Hypothalamus (tissue), 51 donors: ENCODE data around the gene BST1.
A peak's percentile ranks its signal among the peaks of the same experiment; 100 is the strongest.

ENCODE experiments used
- DNase-seq, 51 donors: peaks; one replicate each; lab custom pipeline; 2025; lab: John Stamatoyannopoulos, UW

BST1 gene, protein sequence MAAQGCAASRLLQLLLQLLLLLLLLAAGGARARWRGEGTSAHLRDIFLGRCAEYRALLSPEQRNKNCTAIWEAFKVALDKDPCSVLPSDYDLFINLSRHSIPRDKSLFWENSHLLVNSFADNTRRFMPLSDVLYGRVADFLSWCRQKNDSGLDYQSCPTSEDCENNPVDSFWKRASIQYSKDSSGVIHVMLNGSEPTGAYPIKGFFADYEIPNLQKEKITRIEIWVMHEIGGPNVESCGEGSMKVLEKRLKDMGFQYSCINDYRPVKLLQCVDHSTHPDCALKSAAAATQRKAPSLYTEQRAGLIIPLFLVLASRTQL

DNA sequence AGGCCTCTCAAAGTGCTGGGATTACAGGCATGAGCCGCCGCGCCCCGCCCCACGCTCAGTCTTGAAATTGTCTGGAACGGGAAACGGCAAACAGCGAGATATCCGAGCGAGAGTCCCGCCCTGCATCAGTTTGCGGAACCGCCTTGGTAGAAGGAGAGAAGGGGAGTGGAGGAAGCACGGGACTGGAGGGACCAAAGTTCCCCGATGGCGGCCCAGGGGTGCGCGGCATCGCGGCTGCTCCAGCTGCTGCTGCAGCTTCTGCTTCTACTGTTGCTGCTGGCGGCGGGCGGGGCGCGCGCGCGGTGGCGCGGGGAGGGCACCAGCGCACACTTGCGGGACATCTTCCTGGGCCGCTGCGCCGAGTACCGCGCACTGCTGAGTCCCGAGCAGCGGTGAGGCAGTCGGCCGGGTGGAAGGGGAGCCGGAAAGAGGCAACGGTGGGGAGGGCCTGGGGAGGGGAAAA lies at the start of gene BST1:
Gene BST1 (plus strand): TSS at position 125 of the 463 bp plus-strand sequence. CDS start 80 bp downstream, at position 205.
- DNase-seq = peak in 39 of 51 donors; percentile 2 to 66 (median 29)

DNA sequence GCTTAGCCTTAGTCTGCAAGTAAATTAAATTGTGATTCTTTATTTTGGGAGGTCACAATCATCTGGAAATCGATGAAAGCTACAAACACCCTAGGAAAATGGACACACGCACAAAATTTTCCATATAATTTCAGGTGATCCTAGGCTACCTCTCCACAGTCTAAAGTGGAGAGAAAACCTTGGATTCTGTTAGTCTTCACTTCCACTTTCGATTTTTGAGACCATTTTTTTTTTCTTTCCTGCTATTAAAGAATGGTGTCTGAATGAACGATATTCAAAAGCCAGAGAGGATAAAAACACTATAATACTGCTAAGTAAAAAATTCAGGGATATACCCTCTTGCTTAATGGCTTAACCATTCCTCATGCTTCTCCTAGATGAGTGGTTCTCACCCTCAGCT lies 49.4 kb upstream of the BST1 start:
- peak in 1 of 51 donors; percentile 58 for DNase-seq

DNA sequence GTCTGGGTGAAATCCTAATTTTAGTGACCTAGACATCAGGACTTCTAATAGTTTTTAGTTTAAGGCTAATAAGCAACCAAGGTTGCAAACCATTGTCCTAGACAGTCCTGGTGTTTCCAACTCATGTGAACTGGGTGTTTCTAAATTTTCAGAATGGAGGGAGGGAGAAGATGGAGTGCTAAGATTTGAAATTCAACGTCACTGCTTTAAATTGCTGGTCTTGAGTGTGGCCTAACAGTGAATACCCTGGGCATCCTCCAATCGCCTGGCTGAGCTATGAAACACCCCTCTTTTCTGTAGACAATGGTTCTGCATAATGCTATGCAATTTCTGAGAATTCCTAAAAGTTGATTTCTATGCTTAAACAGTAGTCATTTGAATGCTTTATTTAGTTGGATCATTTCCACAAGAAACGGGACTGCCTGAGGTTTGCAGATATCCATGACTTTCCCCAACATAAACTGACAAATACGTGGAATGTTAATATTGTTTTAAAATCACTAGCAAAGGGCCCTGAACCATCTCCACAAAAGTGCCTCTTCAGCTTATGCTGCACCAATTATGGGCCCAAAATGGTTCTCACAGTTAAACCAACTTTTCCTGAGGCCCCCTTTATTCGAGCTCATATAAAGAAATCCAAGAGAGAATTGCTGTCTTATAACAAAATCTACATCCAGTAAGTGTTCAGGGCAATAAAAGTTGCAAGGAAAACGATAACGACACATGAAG lies 48.8 kb upstream of the BST1 start:
- DNase-seq = peak in 16 of 51 donors; percentile 3 to 72 (median 10)

DNA sequence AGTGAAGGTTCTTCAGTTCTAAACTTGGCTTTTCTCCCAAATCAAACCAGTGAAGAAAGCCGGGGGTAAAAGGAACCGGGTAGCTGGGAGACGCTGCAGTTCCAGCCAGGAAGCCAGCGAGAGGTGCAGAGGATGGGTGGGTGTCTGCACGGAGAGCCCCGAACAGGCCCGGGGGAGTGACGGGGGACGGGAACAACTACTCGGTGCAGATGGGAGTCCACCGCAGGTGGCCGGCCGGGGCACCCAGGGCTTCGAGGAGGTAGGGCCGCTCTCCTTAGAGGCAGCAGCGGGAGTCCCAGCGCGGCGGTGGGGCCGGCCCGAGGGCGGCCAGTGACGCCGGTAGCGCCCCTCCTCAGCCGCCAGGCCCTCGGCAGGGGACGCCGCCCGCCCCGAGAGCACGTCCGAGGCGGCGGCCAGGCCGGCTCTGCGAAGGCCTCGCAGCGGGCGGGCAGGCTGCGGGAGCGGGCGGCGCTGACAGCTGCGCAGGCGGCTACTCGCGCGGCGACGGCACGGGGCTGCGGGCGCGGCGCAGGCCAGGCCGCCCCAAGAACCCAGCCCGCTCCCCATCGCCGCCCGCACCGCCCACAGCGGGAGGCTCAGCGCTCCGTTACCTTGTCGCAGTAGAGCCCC lies 48.2 kb upstream of the BST1 start:
- DNase-seq = peak in 46 of 51 donors; percentile 10 to 83 (median 48)

DNA sequence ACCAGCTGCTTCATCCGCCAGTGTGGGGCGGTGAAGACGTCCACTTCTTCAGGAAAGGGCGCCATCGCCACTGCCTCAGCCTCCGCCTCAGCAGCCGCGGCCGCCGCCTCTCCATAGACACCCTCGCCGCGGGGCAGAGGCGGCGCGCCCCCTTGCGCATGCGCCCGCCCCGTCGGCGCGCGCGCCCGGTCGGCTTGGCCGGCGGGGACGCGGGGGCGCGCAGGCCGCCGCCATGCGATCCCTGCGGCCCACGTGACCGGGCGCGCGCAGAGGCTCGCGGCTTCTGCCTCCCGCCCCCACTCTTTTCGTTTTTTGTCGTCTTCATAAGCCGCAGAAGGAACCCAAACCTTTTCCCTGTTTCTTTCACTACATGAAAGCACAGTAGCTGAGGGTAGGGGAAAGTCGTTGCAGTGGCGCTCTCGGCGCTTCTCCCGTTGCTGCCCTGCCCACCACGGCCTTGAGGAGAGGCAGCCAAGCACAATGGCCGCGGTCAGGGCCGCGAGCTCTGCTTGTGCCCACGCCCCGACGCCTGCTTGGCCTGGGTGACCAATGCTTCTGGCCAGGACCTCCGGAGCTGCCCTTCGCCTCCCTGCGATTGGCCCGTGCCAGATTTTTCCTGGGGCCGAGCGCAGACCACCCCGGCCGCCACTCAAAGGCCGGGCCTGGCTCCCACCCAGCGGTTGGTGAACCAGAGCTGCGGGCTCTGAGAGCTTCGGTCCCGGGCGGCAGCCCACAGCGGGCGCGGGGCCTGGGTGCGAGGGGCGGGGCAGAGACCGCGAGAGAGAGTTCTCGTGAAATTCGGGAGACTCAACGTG lies 47.4 kb upstream of the BST1 start, which contains the start of gene FBXL5:
Gene FBXL5 (minus strand): TSS at position 135 of the 815 bp plus-strand sequence. CDS start 70 bp downstream, at position 65.
- peak in 50 of 51 donors; percentile 9 to 91 (median 75) for DNase-seq

DNA sequence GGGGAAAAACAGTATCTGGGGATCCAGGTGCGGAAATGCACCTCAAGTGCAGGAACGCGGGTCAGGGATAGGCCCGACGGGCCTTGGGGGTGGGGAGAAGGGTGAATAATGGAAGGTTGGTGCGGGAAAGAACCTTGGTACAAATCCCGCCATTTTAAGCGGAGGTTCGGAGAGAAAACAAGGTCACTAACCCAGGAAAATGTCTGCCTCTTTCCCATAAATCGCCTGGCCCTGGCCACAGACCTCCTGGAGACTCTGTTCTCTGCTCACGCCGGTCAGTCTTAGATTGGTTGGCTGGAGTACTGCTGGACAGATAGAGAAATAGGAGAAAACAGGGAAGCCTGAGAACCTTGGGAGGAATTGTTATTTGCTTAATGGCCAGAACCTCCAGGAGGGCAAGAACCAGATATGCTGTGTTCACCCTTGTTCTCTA lies 46.8 kb upstream of the BST1 start:
- peak in 13 of 51 donors; percentile 25 to 77 (median 43) for DNase-seq

DNA sequence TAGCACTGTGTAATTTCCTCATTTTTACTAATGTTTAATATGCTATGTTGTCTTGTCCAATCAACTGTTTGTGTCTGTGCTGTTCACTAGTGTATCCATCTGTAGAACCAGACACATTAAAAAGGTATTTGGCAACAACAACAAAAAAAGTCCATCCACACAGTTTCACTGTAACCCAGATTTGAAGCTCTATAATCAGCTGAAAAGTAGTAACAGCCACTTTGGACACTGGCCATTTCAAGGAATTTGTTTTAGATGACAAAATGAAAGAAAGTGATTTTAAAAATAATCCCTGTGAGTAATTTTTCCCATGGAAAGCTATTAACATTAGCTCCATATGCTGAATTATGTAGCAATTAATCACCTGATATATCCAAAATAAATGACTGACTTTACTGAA lies 45.5 kb upstream of the BST1 start:
- DNase-seq = no peak

DNA sequence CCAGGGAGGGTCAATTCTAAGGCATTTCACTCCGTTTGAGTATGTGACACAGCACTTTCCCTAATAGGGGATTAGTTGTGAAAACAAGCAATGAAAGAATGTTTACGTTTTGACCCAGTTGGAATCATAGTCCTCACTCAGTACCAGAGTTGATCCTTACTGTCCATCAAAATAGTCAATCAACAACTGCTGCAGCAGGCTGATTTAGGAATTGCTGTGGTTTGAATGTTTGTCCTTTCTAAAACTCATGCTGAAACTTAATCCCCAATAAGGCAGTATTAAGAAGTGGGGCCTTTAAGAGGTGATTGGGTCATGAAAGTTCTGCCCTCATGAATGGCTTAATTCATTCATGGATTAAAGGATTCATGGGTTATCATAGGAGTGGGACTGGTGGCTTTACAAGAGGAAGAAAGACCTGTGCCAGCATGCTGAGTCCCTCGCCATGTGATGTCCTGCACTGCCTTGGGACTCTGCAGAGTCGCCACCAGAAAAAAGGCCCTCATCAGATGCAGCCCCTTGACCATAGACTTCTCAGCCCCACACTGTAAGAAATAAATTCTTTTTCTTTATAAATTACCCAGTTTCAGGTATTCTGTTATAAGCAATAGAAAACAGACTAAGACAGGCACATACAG lies 44.6 kb upstream of the BST1 start:
- no peak for DNase-seq

DNA sequence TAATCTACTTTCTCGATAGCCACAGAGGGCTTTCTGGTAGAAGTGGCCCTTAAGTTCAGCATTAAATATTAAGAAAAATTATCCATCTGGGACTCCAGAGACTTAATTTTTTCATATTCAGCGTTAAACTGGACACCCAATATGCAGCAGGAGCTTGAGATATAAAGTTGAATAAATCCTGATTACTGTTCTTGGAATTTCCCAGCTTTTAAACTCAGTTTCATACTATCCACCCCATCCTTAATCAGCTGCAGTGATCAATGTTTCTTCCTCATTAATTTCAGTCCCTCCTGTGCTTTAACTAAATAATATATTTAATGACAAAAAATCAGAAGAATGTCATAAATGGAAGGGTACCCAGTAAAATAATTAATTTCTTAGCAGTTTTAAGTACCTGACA lies 44.1 kb upstream of the BST1 start:
- no peak for DNase-seq

DNA sequence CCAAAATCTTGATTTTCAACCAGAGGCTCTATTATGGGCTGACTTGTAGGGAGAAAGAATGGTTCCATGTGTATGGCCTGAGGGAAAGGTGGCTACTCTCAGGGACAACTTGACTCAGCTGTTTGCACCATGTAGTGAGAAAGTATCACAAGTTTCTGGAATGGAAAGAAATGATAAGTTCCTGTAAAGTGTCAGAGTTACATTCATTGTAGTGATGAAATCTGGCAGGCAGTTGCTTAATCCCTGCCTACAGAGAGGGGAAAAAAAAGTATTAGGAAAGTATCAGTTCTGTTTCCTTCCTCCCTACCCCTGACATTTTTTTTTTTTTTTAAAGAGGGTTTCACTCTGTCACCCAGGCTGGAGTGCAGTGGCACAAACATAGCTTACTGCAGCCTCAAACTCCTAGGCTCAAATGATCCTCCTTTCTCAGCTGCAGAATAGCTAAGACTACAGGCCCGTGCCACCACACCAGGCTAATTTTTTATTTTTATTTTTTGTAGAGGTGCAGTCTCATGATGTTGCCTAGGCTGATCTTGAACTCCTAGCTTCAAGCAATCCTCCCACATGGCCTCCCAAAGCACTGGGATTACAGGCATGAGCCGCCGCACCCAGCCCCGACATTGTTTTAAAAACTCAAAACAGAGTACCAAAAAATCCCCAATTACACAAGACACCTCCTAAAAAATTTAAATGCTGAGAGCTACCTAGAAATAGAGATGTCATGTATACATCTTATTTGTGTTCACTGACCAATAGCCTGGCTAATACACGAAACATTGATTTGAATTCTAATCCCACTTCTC lies 42.9 kb upstream of the BST1 start:
- no peak for DNase-seq

DNA sequence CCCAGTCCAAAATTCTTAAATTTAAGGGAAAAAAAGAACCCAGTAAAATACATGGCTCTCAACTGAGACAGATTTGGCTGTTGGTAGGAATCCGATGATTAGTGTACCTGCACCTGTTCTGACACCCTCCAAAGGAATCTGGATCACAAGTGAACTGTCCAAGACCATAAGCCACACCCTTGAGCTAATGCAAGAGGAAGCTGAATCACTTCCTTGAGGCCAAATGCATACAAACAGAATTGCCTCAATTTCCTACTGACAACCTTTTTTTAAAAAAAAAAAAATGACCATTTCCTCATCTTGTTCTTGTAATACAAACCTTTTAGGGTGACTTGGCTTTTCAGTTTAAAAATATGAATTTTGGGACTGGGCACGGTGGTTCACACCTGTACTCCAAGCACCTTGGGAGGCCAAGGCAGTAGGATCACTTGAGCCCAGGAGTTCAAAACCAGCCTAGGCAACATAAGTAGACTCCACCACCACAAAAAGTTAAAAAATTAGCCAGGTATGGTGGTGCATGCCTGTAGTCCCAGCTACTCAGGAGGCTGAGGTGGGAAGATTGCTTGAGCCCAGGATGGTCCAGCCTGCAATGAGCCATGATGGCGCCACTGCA lies 37.0 kb upstream of the BST1 start:
- DNase-seq = no peak

DNA sequence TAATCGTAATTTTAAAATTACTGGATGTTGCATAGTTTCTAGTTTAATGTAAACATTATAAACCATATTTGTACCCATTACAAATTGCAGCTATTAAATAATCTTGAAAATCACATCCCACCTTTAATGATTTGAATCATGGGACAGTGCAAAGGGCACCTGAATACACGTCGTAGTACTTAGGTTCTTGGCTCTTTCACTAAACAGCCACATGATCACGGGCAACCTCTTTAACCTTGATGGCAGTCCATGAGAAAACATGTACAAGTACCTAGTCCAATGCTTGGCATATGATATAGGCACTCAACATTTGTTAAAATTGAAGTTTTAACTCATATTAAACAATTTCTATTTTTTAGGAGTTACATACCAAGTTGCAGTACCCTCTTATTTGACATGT lies 35.9 kb upstream of the BST1 start:
- DNase-seq = no peak

DNA sequence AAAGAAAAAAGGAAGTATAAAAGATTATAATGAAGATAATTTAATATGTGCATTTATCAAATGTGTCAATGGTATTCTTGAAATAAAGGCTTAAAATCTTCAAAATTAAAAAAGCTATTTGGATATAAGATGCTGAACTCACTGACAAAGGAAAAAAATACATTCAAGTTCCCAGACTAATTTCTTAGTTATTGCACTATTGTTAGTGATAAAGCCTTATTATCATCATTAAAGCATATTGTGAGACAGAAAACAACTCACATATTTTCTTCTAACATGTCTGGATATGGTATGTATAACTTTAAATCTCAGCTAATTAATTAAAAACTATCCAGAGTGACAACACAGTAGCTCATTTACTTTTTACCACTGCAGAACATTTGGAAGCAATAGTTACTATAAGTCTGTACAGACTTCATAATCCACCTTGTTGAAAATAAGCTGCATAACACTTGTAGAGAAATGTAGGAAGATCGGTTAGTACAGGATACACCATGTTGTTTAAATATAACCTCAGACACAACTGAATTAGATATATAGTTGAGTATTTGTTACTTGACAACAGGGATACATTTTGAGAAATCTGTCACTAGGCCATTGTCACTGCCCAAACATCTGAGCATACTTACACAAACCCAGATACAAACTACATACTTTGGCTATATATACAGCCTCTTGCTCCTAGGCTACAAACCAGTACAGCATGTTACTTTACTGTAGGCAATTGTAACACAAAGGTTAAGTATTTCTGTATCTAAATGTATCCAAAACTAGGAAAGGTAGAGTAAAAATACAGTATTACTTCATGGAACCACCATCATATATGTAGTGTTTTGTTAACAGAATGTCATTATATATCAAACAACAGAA lies 34.1 kb upstream of the BST1 start:
- DNase-seq = peak in 1 of 51 donors; percentile 3

DNA sequence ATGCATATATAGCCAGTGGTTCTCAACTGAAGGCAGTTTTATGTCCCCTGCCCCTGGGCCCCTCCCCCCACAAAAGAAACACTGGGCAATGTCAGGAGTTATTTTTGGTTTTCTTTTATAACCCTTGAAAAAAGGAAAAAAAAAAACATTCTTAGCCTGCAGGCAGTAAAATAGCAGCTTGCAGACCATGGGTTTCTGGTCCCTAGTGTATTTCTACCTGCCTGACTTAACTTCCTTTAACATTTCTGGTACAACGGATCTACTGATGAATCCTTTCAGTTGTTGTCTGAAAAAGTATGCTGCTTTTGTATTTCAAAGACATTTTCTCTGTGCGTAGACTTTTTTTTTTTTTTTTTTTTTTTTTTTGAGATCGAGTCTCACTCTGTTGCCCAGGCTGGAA lies 32.3 kb upstream of the BST1 start:
- no peak for DNase-seq

DNA sequence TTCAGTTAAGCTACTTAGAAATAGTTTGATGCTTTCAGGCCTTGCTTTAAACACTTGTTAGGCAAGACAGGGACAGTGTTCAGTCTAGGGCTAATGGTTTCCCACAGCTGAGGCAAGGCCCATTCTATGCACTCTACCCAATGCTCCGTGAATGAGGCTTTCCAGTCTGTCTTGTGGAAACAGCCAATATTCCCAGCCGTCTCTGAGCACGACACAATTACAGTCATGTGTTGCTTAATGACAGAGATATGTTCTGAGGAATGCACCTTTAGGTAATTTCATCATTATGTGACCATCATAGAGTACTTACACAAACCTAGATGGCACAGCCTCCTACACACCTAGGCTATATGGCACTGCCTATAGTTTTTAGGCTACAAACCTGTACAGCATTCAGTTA lies 30.8 kb upstream of the BST1 start:
- no peak for DNase-seq

DNA sequence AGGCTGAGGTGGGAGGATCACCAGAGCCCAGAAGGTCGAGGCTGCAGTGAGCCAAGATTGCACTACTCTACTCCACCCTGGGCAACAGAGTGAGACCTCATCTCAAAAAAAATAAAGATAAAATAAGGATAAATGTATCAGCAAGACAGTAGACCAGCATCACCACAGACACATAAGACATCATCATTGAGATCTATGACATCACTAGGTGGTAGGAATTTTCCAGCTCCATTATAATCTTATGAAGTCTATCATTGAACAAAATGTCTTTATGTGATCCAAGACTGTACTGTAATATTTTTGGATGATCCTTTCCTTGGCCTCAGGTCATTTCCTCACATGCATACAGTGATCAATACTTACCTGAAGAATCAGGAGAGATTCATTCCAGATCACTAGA lies 29.5 kb upstream of the BST1 start:
- DNase-seq = no peak

DNA sequence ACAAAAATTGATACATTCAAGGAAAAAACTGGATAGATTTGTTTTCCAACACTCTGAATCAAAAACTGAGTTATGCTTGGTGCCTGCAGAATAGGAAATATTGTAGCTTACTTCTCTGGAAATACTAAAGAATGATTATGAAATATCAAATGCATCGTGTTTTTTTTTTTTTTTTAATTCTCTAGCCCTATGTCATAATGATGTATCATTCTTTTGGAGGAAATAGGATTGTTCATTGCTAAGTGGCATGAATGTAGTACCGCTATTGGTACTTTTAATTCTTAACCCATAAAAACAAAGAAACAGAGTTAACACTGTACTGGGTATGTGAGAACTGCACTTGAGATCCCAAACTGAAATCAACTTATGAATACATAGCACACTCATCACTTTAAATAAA lies 28.8 kb upstream of the BST1 start:
- no peak for DNase-seq

DNA sequence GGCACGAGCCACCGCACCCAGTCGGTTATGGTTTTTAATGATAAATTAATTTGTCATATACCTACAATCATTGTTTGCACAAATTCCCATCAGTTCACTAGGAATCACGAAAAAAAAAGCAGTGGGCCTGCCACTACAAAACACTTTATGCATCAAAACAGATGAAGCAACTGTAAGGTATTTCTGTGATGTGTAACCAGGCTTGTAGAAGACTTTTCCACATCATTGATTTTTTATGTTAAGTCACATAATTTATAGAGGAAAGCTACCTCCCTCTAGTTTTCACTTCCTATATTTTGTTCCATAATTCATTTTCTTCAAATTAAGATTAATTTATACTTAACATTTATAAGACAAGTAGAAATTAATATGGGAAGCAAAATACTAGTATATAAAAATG lies 27.9 kb upstream of the BST1 start:
- no peak for DNase-seq
